ENCODE results near the gene SOWAHA.
"Not testable (repeated sequence)": the region's sequence is repeated elsewhere in the genome, so short reads cannot be mapped to it uniquely, and the experiment has no call there.

Gene SOWAHA

DNA sequence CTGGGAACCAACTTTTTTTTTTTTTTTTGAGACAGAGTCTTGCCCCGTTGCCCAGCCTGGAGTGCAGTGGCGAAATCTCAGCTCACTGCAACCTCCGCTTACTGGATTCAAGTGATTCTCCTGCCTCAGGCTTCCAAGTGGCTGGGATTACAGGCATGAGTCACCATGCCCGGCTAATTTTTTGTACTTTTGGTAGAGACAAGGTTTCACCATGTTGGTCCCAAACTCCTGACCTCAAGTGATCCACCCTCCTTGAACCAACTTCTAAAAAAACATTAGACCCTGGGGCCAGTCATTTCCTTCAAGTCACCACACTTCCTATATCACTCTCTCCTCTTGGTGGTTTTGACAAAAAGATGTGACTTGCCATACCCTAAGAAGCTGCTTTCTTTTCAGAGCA is 28.2 kb downstream of the SOWAHA start:
- FAIRE-seq (no peak), DNase-seq (ENCODE audit: insufficient read length) (no peak)
- no peak for TF ChIP-seq TAF1 (IDR thresholded peaks at IDR 0.05; ENCODE audit: borderline replicate concordance, low read depth, low read length)
- no peak for TF ChIP-seq POLR2AphosphoS5 (IDR thresholded peaks at IDR 0.05; ENCODE audit: low read depth, low read length)
- no peak for TF ChIP-seq POLR2A (IDR thresholded peaks at IDR 0.05; ENCODE audit: low read depth, low read length)

DNA sequence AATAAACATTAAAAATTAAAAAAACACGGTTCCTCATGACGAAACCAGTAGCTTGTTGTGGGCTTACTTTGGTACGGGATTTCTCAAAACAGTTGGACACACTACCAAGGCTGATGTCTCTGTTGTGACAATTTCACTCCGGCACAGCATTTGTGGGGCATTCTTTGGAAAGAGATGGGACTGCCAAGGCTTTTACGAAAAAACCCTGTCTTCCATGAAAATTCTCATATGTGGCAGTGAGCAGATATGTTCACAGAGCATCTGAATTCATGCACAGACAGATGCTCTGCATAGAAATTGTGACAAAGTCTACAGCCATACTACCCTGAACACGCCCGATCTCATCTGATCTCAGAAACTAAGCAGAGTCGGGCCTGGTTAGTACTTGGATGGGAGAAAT is 35.2 kb downstream of the SOWAHA start:
- FAIRE-seq: no peak
- DNase-seq (ENCODE audit: insufficient read length): no peak
- TF ChIP-seq POLR2A (IDR thresholded peaks at IDR 0.05; ENCODE audit: low read depth, low read length): no peak

- TF ChIP-seq POLR2AphosphoS5 (IDR thresholded peaks at IDR 0.05; ENCODE audit: low read depth, low read length) (no peak), TAF1 (IDR thresholded peaks at IDR 0.05; ENCODE audit: borderline replicate concordance, low read depth, low read length) (no peak), POLR2A (IDR thresholded peaks at IDR 0.05; ENCODE audit: low read depth, low read length) (no peak)
- FAIRE-seq (no peak), DNase-seq (ENCODE audit: insufficient read length) (no peak)
Observed at GRCh38 chr5:132849347-132849746, 36.2 kb downstream of the SOWAHA start.

DNA sequence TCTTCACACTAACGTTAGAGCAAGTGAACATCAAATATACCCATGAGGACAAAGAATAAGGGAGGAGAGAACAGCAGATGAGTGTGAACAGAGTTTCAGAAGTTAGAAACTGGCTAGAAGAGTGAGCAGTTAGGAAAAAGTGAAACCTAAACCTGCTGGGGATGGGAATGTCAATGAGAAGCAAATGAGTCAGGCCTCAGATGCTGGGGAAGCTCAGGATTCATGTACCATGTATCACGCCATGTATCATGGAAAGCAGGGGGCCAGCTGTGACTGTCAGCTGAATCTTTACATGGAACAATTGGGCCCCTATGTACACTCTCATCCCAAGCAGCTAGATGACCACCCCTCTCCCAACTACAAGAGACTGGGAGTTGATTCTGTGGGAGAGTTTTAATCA is 37.0 kb downstream of the SOWAHA start:
- TF ChIP-seq POLR2AphosphoS5 (IDR thresholded peaks at IDR 0.05; ENCODE audit: low read depth, low read length) (no peak), TAF1 (IDR thresholded peaks at IDR 0.05; ENCODE audit: borderline replicate concordance, low read depth, low read length) (no peak), POLR2A (IDR thresholded peaks at IDR 0.05; ENCODE audit: low read depth, low read length) (no peak)
- DNase-seq (ENCODE audit: insufficient read length) (no peak), FAIRE-seq (no peak)

DNA sequence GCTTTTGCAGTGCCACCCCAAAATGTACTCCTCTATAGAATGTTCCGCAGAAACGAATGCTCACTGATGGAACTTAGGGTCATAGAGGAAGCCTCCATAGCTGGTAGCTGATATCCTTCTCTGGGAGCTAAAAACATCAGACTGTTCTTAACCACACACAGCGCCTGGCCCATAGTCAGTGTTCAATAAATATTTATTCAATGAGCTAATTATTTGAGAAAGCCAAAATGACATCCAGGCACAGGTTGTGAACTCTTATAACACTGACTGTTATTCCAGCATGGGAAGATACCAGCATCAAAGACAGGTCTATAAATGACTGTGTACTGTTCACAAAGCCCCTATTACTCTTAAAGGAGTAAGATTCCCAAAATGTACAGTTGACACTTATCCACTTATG is 40.2 kb downstream of the SOWAHA start:
- TF ChIP-seq TAF1 (IDR thresholded peaks at IDR 0.05; ENCODE audit: borderline replicate concordance, low read depth, low read length) (no peak), POLR2AphosphoS5 (IDR thresholded peaks at IDR 0.05; ENCODE audit: low read depth, low read length) (no peak), POLR2A (IDR thresholded peaks at IDR 0.05; ENCODE audit: low read depth, low read length) (no peak)
- no peak for FAIRE-seq
- DNase-seq (ENCODE audit: insufficient read length): no peak

DNA sequence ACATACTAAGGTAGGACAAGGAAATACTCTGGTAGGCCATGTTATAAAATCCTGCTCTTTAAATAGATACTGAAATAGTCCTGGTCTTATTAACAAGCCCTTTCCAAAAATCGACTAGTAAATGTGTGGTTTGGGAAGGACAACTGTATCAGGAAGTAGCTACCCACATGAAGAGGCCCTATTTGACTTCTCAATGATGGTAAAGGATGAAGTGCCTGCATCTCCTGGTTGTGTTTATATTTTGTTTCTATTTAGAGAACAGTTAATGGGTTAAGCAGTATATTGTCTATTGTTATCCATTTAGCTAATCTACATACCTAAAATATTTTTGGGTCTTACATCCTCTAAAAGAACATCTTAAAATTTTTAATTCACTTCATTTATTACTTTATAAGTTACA is 40.7 kb downstream of the SOWAHA start:
- DNase-seq (ENCODE audit: insufficient read length) (no peak), FAIRE-seq (no peak)
- no peak for TF ChIP-seq POLR2A (IDR thresholded peaks at IDR 0.05; ENCODE audit: low read depth, low read length)
- TF ChIP-seq TAF1 (IDR thresholded peaks at IDR 0.05; ENCODE audit: borderline replicate concordance, low read depth, low read length): no peak
- TF ChIP-seq POLR2AphosphoS5 (IDR thresholded peaks at IDR 0.05; ENCODE audit: low read depth, low read length): no peak

DNA sequence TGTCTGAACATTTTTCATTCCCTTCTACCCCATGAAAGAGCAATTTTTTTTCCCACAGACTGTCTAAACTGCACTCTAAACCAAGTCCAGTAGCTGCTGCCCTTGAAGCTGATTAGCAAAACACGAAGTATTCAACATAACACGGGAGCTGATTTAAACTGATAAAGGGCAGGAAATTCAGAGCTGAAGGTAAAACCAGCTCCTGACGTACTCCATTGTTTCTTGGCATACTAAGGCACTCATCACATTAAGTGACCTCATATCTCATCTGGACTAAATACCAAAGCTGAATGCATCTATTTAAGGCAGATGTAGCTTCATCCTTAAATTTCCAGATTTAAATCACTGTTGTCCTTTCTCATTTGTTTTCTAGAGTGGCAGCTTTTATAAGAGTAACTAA is 41.2 kb downstream of the SOWAHA start:
- no peak for DNase-seq (ENCODE audit: insufficient read length)
- TF ChIP-seq TAF1 (IDR thresholded peaks at IDR 0.05; ENCODE audit: borderline replicate concordance, low read depth, low read length) (no peak), POLR2AphosphoS5 (IDR thresholded peaks at IDR 0.05; ENCODE audit: low read depth, low read length) (no peak), POLR2A (IDR thresholded peaks at IDR 0.05; ENCODE audit: low read depth, low read length) (no peak)
- FAIRE-seq: no peak

DNA sequence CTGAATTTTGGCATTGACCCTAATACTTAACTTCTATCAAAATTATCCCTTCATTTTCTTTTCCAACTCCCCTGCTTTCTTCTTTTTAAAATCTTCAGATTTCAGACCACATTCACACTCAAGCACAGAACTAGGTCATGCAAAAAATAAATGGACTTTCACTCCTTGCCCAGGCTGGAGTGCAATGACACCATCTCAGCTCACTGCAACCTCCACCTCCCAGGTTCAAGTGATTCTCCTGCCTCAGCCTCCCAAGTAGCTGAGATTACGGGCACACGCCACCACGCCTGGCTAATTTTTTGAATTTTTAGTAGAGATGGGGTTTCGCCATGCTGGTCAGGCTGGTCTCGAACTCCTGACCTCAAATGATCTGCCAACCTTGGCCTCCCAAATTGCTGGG is 41.9 kb downstream of the SOWAHA start:
- FAIRE-seq; DNase-seq (ENCODE audit: insufficient read length): not testable (repeated sequence)

- FAIRE-seq (no peak), DNase-seq (ENCODE audit: insufficient read length) (no peak)
- TF ChIP-seq POLR2AphosphoS5 (IDR thresholded peaks at IDR 0.05; ENCODE audit: low read depth, low read length) (no peak), TAF1 (IDR thresholded peaks at IDR 0.05; ENCODE audit: borderline replicate concordance, low read depth, low read length) (no peak), POLR2A (IDR thresholded peaks at IDR 0.05; ENCODE audit: low read depth, low read length) (no peak)
Observed at GRCh38 chr5:132856011-132856410, 42.9 kb downstream of the SOWAHA start.

- FAIRE-seq (no peak), DNase-seq (ENCODE audit: insufficient read length) (no peak)
Observed at GRCh38 chr5:132859889-132860437, 46.9 kb downstream of the SOWAHA start.

DNA sequence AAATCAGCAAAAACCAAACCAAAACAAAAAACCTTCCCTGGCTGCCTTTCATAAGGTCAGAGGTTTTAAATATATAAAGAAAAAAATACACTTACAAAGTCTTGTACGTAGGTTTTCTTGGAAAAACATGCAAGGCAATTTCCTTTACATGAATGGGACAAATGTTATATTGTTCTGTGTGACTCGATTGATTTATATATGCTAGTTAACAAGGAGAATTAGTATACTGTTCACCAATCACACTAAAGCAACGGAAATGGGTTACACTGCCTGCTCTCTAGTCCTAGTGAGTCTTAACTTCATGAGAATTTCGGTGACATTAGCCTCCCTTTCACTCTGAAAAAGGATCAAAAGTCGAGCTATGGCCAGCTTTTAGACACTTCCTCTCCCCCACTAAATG is 47.6 kb downstream of the SOWAHA start:
- no peak for TF ChIP-seq POLR2AphosphoS5 (IDR thresholded peaks at IDR 0.05; ENCODE audit: low read depth, low read length)
- no peak for FAIRE-seq

More at GRCh38 chr5:132859889-132860437, 46.9 kb downstream of the SOWAHA start:
- TF ChIP-seq POLR2A (IDR thresholded peaks at IDR 0.05; ENCODE audit: low read depth, low read length) (no peak), POLR2AphosphoS5 (IDR thresholded peaks at IDR 0.05; ENCODE audit: low read depth, low read length) (no peak), TAF1 (IDR thresholded peaks at IDR 0.05; ENCODE audit: borderline replicate concordance, low read depth, low read length) (no peak)

GRCh38 chr5:132865668-132866341 is 52.7 kb downstream of the SOWAHA start:
- no peak for FAIRE-seq
- DNase-seq (ENCODE audit: insufficient read length): no peak
- TF ChIP-seq TAF1 (IDR thresholded peaks at IDR 0.05; ENCODE audit: borderline replicate concordance, low read depth, low read length) (no peak), POLR2A (IDR thresholded peaks at IDR 0.05; ENCODE audit: low read depth, low read length) (no peak), POLR2AphosphoS5 (IDR thresholded peaks at IDR 0.05; ENCODE audit: low read depth, low read length) (no peak)

More for the DNA sequence above, 47.6 kb downstream of the SOWAHA start:
- DNase-seq (ENCODE audit: insufficient read length): no peak
